ENCODE results near the gene OR10R2.

Gene OR10R2

GRCh38 chr1:158496374-158496773 lies 24.4 kb downstream of the OR10R2 start:
- no peak for DNase-seq (ENCODE audit: extremely low spot score)
- CTCF ChIA-PET: no interaction called here
- POLR2A ChIA-PET: no interaction called here
- no peak for TF ChIP-seq FOXM1 (IDR thresholded peaks at IDR 0.05; ENCODE audit: borderline replicate concordance)
- no peak for TF ChIP-seq ARNT (IDR thresholded peaks at IDR 0.05)
- TF ChIP-seq LEF1 (IDR thresholded peaks at IDR 0.05; ENCODE audit: borderline replicate concordance): no peak
- no peak for TF ChIP-seq SP1 (IDR thresholded peaks at IDR 0.05)
- TF ChIP-seq ZNF384 (IDR thresholded peaks at IDR 0.05): no peak
- TF ChIP-seq PKNOX1 (IDR thresholded peaks at IDR 0.05): no peak

- no peak for TF ChIP-seq ELF4 (IDR thresholded peaks at IDR 0.05)
- no peak for TF ChIP-seq PKNOX1 (IDR thresholded peaks at IDR 0.05)
- TF ChIP-seq CTBP1 (IDR thresholded peaks at IDR 0.05; ENCODE audit: borderline replicate concordance): no peak
- no peak for TF ChIP-seq L3MBTL2 (conservative IDR thresholded peaks at IDR 0.05)
- no peak for TF ChIP-seq BHLHE40 (IDR thresholded peaks at IDR 0.05; ENCODE audit: borderline replicate concordance)
- no peak for TF ChIP-seq SP1 (IDR thresholded peaks at IDR 0.05)
- no peak for TF ChIP-seq FOXM1 (IDR thresholded peaks at IDR 0.05; ENCODE audit: borderline replicate concordance)
- TF ChIP-seq ARNT (IDR thresholded peaks at IDR 0.05): no peak
- TF ChIP-seq FOXA1 (IDR thresholded peaks at IDR 0.05): no peak
- TF ChIP-seq TARDBP (IDR thresholded peaks at IDR 0.05): no peak
- no peak for TF ChIP-seq ZNF384 (IDR thresholded peaks at IDR 0.05)
- no peak for TF ChIP-seq NFRKB (IDR thresholded peaks at IDR 0.05)
- TF ChIP-seq HDGF (IDR thresholded peaks at IDR 0.05; ENCODE audit: borderline replicate concordance): no peak
- TF ChIP-seq LEF1 (IDR thresholded peaks at IDR 0.05; ENCODE audit: borderline replicate concordance): no peak
- TF ChIP-seq SUZ12 (IDR thresholded peaks at IDR 0.05): no peak
- ChIA-PET CTCF (no interaction called here), POLR2A (no interaction called here)
- DNase-seq (ENCODE audit: extremely low spot score): peak; percentile 22
Measured at GRCh38 chr1:158506369-158506987, 34.5 kb downstream of the OR10R2 start.

- POLR2A ChIA-PET: no interaction called here
- no peak for DNase-seq (ENCODE audit: extremely low spot score)
- TF ChIP-seq BHLHE40 (IDR thresholded peaks at IDR 0.05; ENCODE audit: borderline replicate concordance): no peak
- TF ChIP-seq LEF1 (IDR thresholded peaks at IDR 0.05; ENCODE audit: borderline replicate concordance): no peak
- no peak for TF ChIP-seq SUZ12 (IDR thresholded peaks at IDR 0.05)
- TF ChIP-seq CTBP1 (IDR thresholded peaks at IDR 0.05; ENCODE audit: borderline replicate concordance): no peak
- TF ChIP-seq FOXA1 (IDR thresholded peaks at IDR 0.05): no peak
- no peak for TF ChIP-seq ZNF384 (IDR thresholded peaks at IDR 0.05)
- no peak for TF ChIP-seq FOXK2 (IDR thresholded peaks at IDR 0.05)
- CTCF ChIA-PET: no interaction called here
Measured at GRCh38 chr1:158507511-158507910, 35.5 kb downstream of the OR10R2 start.

DNA sequence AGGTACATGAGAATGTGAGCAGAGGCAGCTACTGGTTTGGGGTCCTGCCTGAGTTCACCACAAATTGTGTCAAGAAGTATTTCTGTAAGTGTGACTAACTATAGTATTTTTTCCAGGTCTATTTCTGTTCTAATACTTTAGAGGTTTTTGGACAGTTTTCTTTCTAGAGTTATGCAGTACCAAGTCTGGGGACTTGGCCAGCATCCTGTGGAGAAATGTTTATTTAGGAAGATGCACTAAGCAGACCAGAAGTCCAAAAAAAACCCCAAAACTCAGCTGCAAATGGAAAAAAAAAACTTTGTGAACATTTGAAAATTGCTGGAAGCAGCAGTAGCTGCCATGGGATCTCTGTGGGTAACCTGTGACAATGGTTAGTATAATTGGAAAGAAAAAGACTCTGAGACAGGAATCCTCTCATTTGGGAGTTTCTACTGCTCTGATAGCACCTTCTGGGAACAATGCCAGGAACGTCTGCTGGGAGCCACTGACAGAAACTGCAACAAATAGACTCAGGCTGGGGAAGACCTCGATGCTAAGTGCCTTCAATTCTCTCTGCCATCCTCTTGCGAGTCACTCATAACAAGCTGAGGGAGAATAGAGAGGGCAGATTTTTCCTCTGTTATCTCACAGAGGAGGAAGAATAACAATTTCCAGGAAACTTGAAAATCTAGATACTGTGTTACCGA lies 37.6 kb downstream of the OR10R2 start:
- POLR2A ChIA-PET: no interaction called here
- DNase-seq (ENCODE audit: extremely low spot score): no peak
- TF ChIP-seq FOXK2 (IDR thresholded peaks at IDR 0.05) (no peak), SP1 (IDR thresholded peaks at IDR 0.05) (no peak), CTBP1 (IDR thresholded peaks at IDR 0.05; ENCODE audit: borderline replicate concordance) (no peak), ARNT (IDR thresholded peaks at IDR 0.05) (no peak), HDGF (IDR thresholded peaks at IDR 0.05; ENCODE audit: borderline replicate concordance) (no peak), TARDBP (IDR thresholded peaks at IDR 0.05) (no peak), PKNOX1 (IDR thresholded peaks at IDR 0.05) (no peak)
- CTCF ChIA-PET: no interaction called here

GRCh38 chr1:158516966-158517365 lies 44.9 kb downstream of the OR10R2 start:
- TF ChIP-seq PKNOX1 (IDR thresholded peaks at IDR 0.05) (no peak), NFRKB (IDR thresholded peaks at IDR 0.05) (no peak), ELF4 (IDR thresholded peaks at IDR 0.05) (no peak), ZNF384 (IDR thresholded peaks at IDR 0.05) (no peak), CTBP1 (IDR thresholded peaks at IDR 0.05; ENCODE audit: borderline replicate concordance) (no peak), SUZ12 (IDR thresholded peaks at IDR 0.05) (no peak), HDGF (IDR thresholded peaks at IDR 0.05; ENCODE audit: borderline replicate concordance) (no peak), ARNT (IDR thresholded peaks at IDR 0.05) (no peak), L3MBTL2 (conservative IDR thresholded peaks at IDR 0.05) (no peak), SP1 (IDR thresholded peaks at IDR 0.05) (no peak), TARDBP (IDR thresholded peaks at IDR 0.05) (no peak), FOXK2 (IDR thresholded peaks at IDR 0.05) (no peak), LEF1 (IDR thresholded peaks at IDR 0.05; ENCODE audit: borderline replicate concordance) (no peak), BHLHE40 (IDR thresholded peaks at IDR 0.05; ENCODE audit: borderline replicate concordance) (no peak)
- no peak for DNase-seq (ENCODE audit: extremely low spot score)
- ChIA-PET POLR2A (no interaction called here), CTCF (no interaction called here)

GRCh38 chr1:158520021-158520420 lies 48.0 kb downstream of the OR10R2 start:
- no peak for DNase-seq (ENCODE audit: extremely low spot score)
- TF ChIP-seq NFRKB (IDR thresholded peaks at IDR 0.05) (no peak), L3MBTL2 (conservative IDR thresholded peaks at IDR 0.05) (no peak), HDGF (IDR thresholded peaks at IDR 0.05; ENCODE audit: borderline replicate concordance) (no peak), FOXA1 (IDR thresholded peaks at IDR 0.05) (no peak), FOXK2 (IDR thresholded peaks at IDR 0.05) (no peak), ZNF384 (IDR thresholded peaks at IDR 0.05) (no peak), FOXM1 (IDR thresholded peaks at IDR 0.05; ENCODE audit: borderline replicate concordance) (no peak), SUZ12 (IDR thresholded peaks at IDR 0.05) (no peak), CTBP1 (IDR thresholded peaks at IDR 0.05; ENCODE audit: borderline replicate concordance) (no peak), ARNT (IDR thresholded peaks at IDR 0.05) (no peak), PKNOX1 (IDR thresholded peaks at IDR 0.05) (no peak), TARDBP (IDR thresholded peaks at IDR 0.05) (no peak), LEF1 (IDR thresholded peaks at IDR 0.05; ENCODE audit: borderline replicate concordance) (no peak), SP1 (IDR thresholded peaks at IDR 0.05) (no peak)
- ChIA-PET POLR2A (no interaction called here), CTCF (no interaction called here)
